HL-60 (cell line): ENCODE data around the gene ASAP3.

Source experiments
- GABPA ChIP-seq: IDR thresholded peaks from 2 replicates; pipeline ENCODE4 v1.6.1; 2012; ENCODE audit warnings: low read depth
- POLR2AphosphoS5 ChIP-seq: IDR thresholded peaks from 2 replicates; pipeline ENCODE4 v1.6.1; 2012; ENCODE audit warnings: low read depth
- SPI1 ChIP-seq: IDR thresholded peaks from 2 replicates; pipeline ENCODE4 v1.6.1; 2012; ENCODE audit warnings: low read depth, mild to moderate bottlenecking, borderline replicate concordance
- TF ChIP-seq, protein P1 (sequence below): IDR thresholded peaks from one replicate; pipeline ENCODE4 v1.5.1; 2011; ENCODE audit warnings: low read length, control low read depth, inconsistent platforms; ENCODE audit not compliant: insufficient read depth
- TF ChIP-seq, protein P2 (sequence below): IDR thresholded peaks from 2 replicates; pipeline ENCODE4 v1.6.1; 2012; ENCODE audit warnings: low read depth; ENCODE audit not compliant: insufficient replicate concordance

DNA sequence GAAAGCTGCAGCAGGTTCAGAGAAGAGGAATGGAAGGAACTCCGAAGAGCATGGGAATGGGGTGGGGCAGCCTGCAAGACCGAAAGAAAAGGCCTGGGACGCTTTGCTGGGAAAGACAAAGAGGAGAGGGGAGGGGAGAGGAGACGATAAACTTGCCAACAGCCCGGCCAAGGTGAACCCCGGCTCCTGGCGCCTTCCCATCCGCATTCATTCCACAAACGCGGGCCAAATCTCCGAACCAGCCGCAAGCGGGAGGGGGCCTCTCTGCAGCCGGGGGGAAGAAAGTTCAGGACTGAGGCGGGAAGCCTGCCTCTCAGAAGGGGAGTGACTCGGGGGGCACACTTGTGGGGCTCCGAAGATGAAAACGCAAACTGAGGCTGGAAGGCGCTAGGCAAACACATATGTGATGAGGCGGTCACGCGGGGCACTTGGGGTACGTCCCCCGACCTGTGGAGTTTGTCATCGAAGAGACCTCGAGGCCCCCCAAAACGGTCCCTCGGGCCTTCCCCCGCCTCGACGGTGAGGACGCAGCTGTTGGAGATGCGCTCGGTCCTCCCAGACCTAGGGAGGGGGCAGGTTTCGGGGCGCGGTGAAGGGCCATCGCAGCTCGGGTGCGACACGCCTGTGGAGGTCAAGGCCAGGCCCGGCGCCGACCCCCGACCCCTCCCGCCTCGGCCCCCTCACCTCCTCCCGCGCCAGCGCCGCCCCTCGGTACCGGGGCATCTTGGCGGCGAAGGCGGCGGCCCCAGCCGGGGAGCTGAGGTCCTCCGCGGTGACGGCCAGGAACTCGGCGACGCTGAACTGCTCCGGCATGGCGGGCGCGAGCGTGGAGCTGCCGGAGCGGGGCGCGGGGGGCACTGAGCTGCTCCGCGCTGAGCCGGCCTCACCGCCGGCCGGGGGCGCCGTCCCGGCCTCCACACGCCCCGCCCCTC lies at the start of gene ASAP3:
- TF ChIP-seq, protein P1, sequence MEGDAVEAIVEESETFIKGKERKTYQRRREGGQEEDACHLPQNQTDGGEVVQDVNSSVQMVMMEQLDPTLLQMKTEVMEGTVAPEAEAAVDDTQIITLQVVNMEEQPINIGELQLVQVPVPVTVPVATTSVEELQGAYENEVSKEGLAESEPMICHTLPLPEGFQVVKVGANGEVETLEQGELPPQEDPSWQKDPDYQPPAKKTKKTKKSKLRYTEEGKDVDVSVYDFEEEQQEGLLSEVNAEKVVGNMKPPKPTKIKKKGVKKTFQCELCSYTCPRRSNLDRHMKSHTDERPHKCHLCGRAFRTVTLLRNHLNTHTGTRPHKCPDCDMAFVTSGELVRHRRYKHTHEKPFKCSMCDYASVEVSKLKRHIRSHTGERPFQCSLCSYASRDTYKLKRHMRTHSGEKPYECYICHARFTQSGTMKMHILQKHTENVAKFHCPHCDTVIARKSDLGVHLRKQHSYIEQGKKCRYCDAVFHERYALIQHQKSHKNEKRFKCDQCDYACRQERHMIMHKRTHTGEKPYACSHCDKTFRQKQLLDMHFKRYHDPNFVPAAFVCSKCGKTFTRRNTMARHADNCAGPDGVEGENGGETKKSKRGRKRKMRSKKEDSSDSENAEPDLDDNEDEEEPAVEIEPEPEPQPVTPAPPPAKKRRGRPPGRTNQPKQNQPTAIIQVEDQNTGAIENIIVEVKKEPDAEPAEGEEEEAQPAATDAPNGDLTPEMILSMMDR: no peak
- no peak for TF ChIP-seq POLR2AphosphoS5
- TF ChIP-seq, protein P2, sequence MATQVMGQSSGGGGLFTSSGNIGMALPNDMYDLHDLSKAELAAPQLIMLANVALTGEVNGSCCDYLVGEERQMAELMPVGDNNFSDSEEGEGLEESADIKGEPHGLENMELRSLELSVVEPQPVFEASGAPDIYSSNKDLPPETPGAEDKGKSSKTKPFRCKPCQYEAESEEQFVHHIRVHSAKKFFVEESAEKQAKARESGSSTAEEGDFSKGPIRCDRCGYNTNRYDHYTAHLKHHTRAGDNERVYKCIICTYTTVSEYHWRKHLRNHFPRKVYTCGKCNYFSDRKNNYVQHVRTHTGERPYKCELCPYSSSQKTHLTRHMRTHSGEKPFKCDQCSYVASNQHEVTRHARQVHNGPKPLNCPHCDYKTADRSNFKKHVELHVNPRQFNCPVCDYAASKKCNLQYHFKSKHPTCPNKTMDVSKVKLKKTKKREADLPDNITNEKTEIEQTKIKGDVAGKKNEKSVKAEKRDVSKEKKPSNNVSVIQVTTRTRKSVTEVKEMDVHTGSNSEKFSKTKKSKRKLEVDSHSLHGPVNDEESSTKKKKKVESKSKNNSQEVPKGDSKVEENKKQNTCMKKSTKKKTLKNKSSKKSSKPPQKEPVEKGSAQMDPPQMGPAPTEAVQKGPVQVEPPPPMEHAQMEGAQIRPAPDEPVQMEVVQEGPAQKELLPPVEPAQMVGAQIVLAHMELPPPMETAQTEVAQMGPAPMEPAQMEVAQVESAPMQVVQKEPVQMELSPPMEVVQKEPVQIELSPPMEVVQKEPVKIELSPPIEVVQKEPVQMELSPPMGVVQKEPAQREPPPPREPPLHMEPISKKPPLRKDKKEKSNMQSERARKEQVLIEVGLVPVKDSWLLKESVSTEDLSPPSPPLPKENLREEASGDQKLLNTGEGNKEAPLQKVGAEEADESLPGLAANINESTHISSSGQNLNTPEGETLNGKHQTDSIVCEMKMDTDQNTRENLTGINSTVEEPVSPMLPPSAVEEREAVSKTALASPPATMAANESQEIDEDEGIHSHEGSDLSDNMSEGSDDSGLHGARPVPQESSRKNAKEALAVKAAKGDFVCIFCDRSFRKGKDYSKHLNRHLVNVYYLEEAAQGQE: no peak
- TF ChIP-seq GABPA: no peak
- TF ChIP-seq SPI1: no peak
